H1 (cell line): Measurements from ENCODE around the gene IREB2. TPM values are rescaled to one million over a fixed set of nuclear protein-coding genes. Genes with fewer than 3 reads are reported as not detected.

Experiments
- BCL11A ChIP-seq, 2 experiments: IDR thresholded peaks; one replicate each; pipeline ENCODE4 v1.6.1; 2011; ENCODE audit warnings: low read depth in 2 of 2, low read length in 2 of 2, mild to moderate bottlenecking in 2 of 2
- CBX8 ChIP-seq: fragments of 300-800, 300-1000 bp; sonication (generic); IDR thresholded peaks from 2 replicates; pipeline ENCODE4 v1.7.1; 2016; ENCODE audit warnings: low read depth, low read length, borderline replicate concordance
- EGR1 ChIP-seq: IDR thresholded peaks from 2 replicates; pipeline ENCODE4 v1.6.1; 2011; ENCODE audit warnings: low read depth, low read length, borderline replicate concordance
- FOSL1 ChIP-seq: IDR thresholded peaks from 2 replicates; pipeline ENCODE4 v1.6.1; 2011; ENCODE audit warnings: mild to moderate bottlenecking, low read depth, low read length, moderate library complexity; ENCODE audit not compliant: insufficient read depth
- KDM4A ChIP-seq: IDR thresholded peaks from one replicate; pipeline ENCODE4 v1.7.1; 2012; ENCODE audit warnings: low read depth, mild to moderate bottlenecking, moderate library complexity, low read length, inconsistent platforms; ENCODE audit not compliant: severe bottlenecking
- SRF ChIP-seq: IDR thresholded peaks from 2 replicates; pipeline ENCODE4 v1.6.1; 2011; ENCODE audit warnings: mild to moderate bottlenecking, low read depth, low read length, moderate library complexity
- SUZ12 ChIP-seq: fragments of 200-600 bp; sonication (generic); IDR thresholded peaks from 2 replicates; pipeline ENCODE4 v1.6.1; 2012; ENCODE audit warnings: mild to moderate bottlenecking, inconsistent platforms, low read length, moderate library complexity, mixed read lengths
- YY1 ChIP-seq: IDR thresholded peaks from 2 replicates; pipeline ENCODE4 v1.6.1; 2011; ENCODE audit warnings: low read depth, mild to moderate bottlenecking, low read length
- polyA plus RNA-seq, 7 experiments: library from polyadenylated mRNA; depleted of rRNA in 3 of 7; stranded (reverse) in 5 of 7; unstranded in 2 of 7; fragments of >200 nt in 5 of 7; fragments of 200-250 nt in 2 of 7; gene quantifications; 1 replicate in 5 of 7; 2 replicates in 1 of 7; 4 replicates in 1 of 7; pipeline versions ENCODE4 v1.2.1 to v1.2.3, GENCODE V29; 2011 to 2013; ENCODE audit warnings: missing spikeins in 2 of 7, mixed read lengths in 2 of 7
- total RNA-seq: library from RNA; stranded (reverse); fragmentation: NEBNext Ultra II Directional; extraction: Animal tissue kit (Norgen Biotek cat#: 25700); gene quantifications from 2 replicates; pipeline ENCODE4 v1.2.1, GENCODE V29; 2021
- TF ChIP-seq, protein P1 (sequence below): IDR thresholded peaks from 2 replicates; pipeline ENCODE4 v1.6.1; 2011; ENCODE audit warnings: low read length, improper control_type of control experiment

The IREB2 gene
- total and polyA plus RNA-seq, 2 of the 8 experiments (the other 6 are each of a cell fraction or from before 2014, with no cell fraction given), result 21.0 to 103 TPM

DNA sequence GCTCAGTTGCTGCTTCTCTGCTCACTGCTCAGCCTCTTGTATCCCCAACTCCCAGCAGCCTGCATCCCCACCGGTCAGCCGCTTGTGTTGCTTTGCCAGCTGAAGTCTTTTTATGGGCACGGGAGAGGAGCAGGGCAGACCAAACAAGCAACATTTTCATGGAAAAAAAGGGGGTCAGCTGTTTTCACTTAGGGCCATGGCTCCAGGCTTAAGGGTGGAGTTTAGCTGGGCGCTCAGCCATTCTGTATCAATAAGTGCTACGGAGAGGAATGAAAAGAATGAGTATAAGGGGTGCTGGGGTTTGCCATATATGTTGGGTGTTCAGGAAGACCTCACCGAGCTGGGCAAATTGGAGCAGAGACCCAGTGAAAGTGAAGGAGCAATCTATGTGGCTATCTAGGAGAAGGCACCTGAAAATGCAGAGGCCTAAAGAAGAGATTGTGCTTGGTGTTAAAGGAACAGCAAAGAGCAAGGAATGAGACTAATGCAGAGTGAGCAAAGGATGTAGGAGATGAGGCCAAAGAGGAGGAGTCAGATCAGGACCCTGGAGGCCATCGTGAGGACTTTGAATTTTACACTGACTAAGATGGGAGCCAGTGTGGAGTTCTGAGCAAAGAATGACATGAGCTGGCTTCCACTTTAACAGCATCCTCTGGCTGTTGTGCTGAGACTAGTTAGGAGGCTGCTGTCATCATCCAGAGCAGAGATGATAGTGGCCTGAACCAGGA is 16.6 kb upstream of the IREB2 start (continued):
- TF ChIP-seq KDM4A, result no peak
- TF ChIP-seq, protein P1, sequence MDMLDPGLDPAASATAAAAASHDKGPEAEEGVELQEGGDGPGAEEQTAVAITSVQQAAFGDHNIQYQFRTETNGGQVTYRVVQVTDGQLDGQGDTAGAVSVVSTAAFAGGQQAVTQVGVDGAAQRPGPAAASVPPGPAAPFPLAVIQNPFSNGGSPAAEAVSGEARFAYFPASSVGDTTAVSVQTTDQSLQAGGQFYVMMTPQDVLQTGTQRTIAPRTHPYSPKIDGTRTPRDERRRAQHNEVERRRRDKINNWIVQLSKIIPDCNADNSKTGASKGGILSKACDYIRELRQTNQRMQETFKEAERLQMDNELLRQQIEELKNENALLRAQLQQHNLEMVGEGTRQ, result no peak
- TF ChIP-seq CBX8, result no peak
- no peak for TF ChIP-seq SUZ12
- TF ChIP-seq YY1, result no peak
- TF ChIP-seq SRF, result no peak
- no peak for TF ChIP-seq EGR1
- TF ChIP-seq FOSL1, result no peak
- TF ChIP-seq BCL11A (IDR thresholded peaks at IDR 0.05; ENCODE audit: low read depth in 2 of 2, low read length in 2 of 2), result no peak
